ENCODE results near the gene MFSD6. TPM values are rescaled to one million over a fixed set of nuclear protein-coding genes. Genes with fewer than 3 reads are reported as not detected.

MFSD6 gene
- total and polyA plus RNA-seq, 2 of the 8 experiments (the other 6 are each of a cell fraction or from before 2014, with no cell fraction given), result 1.8 to 5.1 TPM

DNA sequence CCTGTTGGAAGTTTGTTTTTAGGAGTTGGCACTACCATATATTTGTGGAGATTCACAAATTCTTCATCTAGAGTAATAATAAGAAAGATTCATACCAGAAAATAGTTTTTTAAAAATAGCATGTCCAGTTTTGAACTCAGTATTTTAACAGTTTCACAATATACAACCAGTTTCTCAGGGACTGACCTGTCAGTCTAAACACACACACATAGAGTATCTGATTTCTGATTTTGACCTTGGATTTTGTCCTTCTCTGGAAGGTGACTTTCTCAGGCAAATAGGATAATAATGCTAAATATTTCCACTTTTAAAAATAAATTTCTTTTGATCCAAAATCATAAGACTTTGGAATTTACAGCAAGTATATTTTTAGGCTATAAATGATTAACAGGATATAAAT is 32.0 kb downstream of the MFSD6 start:
- CTCF ChIA-PET (ENCODE audit: partially characterized antibody), result interaction anchor here (0.8 kb wide), 1 partner anchor 80 kb away, joined by 3 read pairs; no protein-coding TSS in a partner anchor
- no peak overlapping the region for H4K5ac ChIP-seq (ENCODE audit: insufficient read length, low read depth, low read length)

More for the DNA sequence above, 32.0 kb downstream of the MFSD6 start:
- H3K23me2 ChIP-seq (ENCODE audit: low read depth, low read length), result no peaks in the 10 kb centered on the region
- no peak overlapping the region for H3K23ac ChIP-seq (ENCODE audit: insufficient read length)
- no peak overlapping the region for H2BK120ac ChIP-seq (replicated peaks; ENCODE audit: low read depth, low read length)
- no peak overlapping the region for H2BK12ac ChIP-seq (ENCODE audit: low read depth, low read length)
- H2BK20ac ChIP-seq (ENCODE audit: low read length), result no peak overlapping the region
- no peaks in the 10 kb centered on the region for H4K20me1 ChIP-seq (replicated peaks in 1 of 2; ENCODE audit: control insufficient read depth in 1 of 2, insufficient read depth in 2 of 2, low read length in 2 of 2)
- POLR2A ChIA-PET (ENCODE audit: partially characterized antibody), result no interaction called here
- no peak overlapping the region for H4K8ac ChIP-seq (ENCODE audit: extremely low read depth, insufficient read depth, low read length)
- DNase-seq (ENCODE audit: low read depth in 1 of 2, low spot score in 2 of 2) (no peak), FAIRE-seq (no peak)
- H3K4me1 ChIP-seq (replicated peaks in 1 of 4; ENCODE audit: control insufficient read depth in 3 of 4, insufficient read depth in 4 of 4, low read length in 3 of 4), result peaks cover 0 to 2% (median 0%) of the 10 kb centered on the region in 4 experiments; a peak in 1 of 7 replicates
- H3K79me2 ChIP-seq (ENCODE audit: control insufficient read depth in 1 of 2, insufficient read depth in 2 of 2, low read length in 2 of 2), result no peaks in the 10 kb centered on the region
- H3K56ac ChIP-seq (replicated peaks; ENCODE audit: insufficient read length, low read depth, low read length), result no peak overlapping the region
- no peak overlapping the region for H4K91ac ChIP-seq (replicated peaks; ENCODE audit: insufficient read length, low read length)
- no peak overlapping the region for H3K14ac ChIP-seq (ENCODE audit: insufficient read length)
- H3K4ac ChIP-seq (replicated peaks; ENCODE audit: insufficient read length, low read depth, low read length), result no peak overlapping the region
- H2BK5ac ChIP-seq (ENCODE audit: low read depth, low read length), result no peak overlapping the region
- no peak overlapping the region for H3K27ac ChIP-seq (ENCODE audit: low read depth, low read length)
- no peaks in the 10 kb centered on the region for H3K9me3 ChIP-seq (ENCODE audit: insufficient read depth in 2 of 2, low read depth in 1 of 2, low read length in 1 of 2)
- no peak overlapping the region for H3K18ac ChIP-seq (ENCODE audit: extremely low read depth, low read length)
- H2AK5ac ChIP-seq (ENCODE audit: low read depth, low read length), result no peak overlapping the region
- H3K36me3 ChIP-seq (ENCODE audit: control insufficient read depth in 2 of 4, insufficient read depth in 4 of 4, low read length in 3 of 4), result no peaks in the 10 kb centered on the region
- H2BK15ac ChIP-seq (ENCODE audit: low read length), result no peak overlapping the region
- H3K9ac ChIP-seq (replicated peaks in 1 of 4; ENCODE audit: extremely low read depth in 1 of 4, low read depth in 3 of 4, low read length in 3 of 4), result no peak overlapping the region
- H3K79me1 ChIP-seq (ENCODE audit: low read depth, low read length), result no peaks in the 10 kb centered on the region
- no peak overlapping the region for H2AFZ ChIP-seq (ENCODE audit: low read length)
- no peaks in the 10 kb centered on the region for H3K27me3 ChIP-seq (replicated peaks in 1 of 4; ENCODE audit: control insufficient read depth in 3 of 4, extremely low read depth in 1 of 4, insufficient read depth in 3 of 4, low read length in 3 of 4)
- no peak for TF ChIP-seq JUND (IDR thresholded peaks at IDR 0.05; ENCODE audit: low read length)
- no peak for TF ChIP-seq SP2 (IDR thresholded peaks at IDR 0.05; ENCODE audit: low read length)
- no peak for TF ChIP-seq RAD21 (IDR thresholded peaks at IDR 0.05 in 1 of 2, conservative IDR thresholded peaks at IDR 0.05 in 1 of 2; ENCODE audit: low read depth in 2 of 2, low read length in 2 of 2)
- TF ChIP-seq, protein P1, sequence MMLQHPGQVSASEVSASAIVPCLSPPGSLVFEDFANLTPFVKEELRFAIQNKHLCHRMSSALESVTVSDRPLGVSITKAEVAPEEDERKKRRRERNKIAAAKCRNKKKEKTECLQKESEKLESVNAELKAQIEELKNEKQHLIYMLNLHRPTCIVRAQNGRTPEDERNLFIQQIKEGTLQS (IDR thresholded peaks at IDR 0.05; ENCODE audit: insufficient read depth, low read depth, low read length), result no peak
- no peak for TF ChIP-seq EP300 (IDR thresholded peaks at IDR 0.05; ENCODE audit: borderline replicate concordance in 1 of 2, low read depth in 2 of 2, low read length in 2 of 2)
- TF ChIP-seq RNF2 (IDR thresholded peaks at IDR 0.05; ENCODE audit: borderline replicate concordance, low read depth, low read length, missing control alignments, poor library complexity, severe bottlenecking), result no peak
- TF ChIP-seq, protein P2, sequence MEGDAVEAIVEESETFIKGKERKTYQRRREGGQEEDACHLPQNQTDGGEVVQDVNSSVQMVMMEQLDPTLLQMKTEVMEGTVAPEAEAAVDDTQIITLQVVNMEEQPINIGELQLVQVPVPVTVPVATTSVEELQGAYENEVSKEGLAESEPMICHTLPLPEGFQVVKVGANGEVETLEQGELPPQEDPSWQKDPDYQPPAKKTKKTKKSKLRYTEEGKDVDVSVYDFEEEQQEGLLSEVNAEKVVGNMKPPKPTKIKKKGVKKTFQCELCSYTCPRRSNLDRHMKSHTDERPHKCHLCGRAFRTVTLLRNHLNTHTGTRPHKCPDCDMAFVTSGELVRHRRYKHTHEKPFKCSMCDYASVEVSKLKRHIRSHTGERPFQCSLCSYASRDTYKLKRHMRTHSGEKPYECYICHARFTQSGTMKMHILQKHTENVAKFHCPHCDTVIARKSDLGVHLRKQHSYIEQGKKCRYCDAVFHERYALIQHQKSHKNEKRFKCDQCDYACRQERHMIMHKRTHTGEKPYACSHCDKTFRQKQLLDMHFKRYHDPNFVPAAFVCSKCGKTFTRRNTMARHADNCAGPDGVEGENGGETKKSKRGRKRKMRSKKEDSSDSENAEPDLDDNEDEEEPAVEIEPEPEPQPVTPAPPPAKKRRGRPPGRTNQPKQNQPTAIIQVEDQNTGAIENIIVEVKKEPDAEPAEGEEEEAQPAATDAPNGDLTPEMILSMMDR (IDR thresholded peaks at IDR 0.05; ENCODE audit: control extremely low read depth in 1 of 3, insufficient read depth in 1 of 3, low read depth in 1 of 3, low read length in 3 of 3), result no peak
- TF ChIP-seq SIRT6 (IDR thresholded peaks at IDR 0.05; ENCODE audit: low read length), result no peak
- no peak for TF ChIP-seq SAP30 (IDR thresholded peaks at IDR 0.05; ENCODE audit: insufficient read depth, insufficient replicate concordance, low read length)
- no peak for TF ChIP-seq POLR2A (IDR thresholded peaks at IDR 0.05; ENCODE audit: control extremely low read depth in 1 of 2, low read depth in 2 of 2, low read length in 2 of 2)
- H3K4me3 ChIP-seq (ENCODE audit: extremely low read depth in 1 of 4, insufficient read depth in 2 of 4, low read depth in 3 of 4, low read length in 4 of 4), result no peak overlapping the region
- no peak overlapping the region for H3K4me2 ChIP-seq (ENCODE audit: insufficient read depth in 1 of 2, low read depth in 2 of 2, low read length in 2 of 2)
